Hematopoietic multipotent progenitor cell treated with erythropoietin and hydrocortisone succinate and interleukin-3 and kit ligand, for 17 days (in vitro differentiated cells): ENCODE data around the gene NAA20.
A peak's percentile ranks its signal among the peaks of the same experiment; 100 is the strongest.
"Not testable (repeated sequence)": the region's sequence is repeated elsewhere in the genome, so short reads cannot be mapped to it uniquely, and the experiment has no call there.

Experiments
- DNase-seq: peaks from one replicate; pipeline ENCODE4 v3.0.0-alpha.2; 2015; ENCODE audit warnings: low spot score

NAA20 gene

DNA sequence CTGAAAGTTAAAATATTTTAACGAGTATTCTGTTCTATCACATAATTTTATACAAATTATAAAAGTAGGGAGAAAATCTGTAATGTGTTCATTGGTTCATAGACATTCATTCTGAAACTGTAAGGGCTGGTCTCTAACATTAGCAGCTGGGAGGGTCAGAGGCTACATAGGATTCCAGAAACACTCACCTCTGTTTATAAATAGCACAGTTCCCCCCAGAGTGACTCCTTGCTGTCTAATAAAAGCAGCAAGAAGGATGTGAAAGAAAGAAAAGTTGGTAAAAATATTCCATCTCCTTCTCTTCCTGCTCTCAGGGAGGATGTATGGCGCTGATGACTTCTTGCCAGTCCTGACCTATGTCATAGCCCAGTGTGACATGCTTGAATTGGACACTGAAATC is 25.3 kb upstream of the NAA20 start:
- no peak for DNase-seq

DNA sequence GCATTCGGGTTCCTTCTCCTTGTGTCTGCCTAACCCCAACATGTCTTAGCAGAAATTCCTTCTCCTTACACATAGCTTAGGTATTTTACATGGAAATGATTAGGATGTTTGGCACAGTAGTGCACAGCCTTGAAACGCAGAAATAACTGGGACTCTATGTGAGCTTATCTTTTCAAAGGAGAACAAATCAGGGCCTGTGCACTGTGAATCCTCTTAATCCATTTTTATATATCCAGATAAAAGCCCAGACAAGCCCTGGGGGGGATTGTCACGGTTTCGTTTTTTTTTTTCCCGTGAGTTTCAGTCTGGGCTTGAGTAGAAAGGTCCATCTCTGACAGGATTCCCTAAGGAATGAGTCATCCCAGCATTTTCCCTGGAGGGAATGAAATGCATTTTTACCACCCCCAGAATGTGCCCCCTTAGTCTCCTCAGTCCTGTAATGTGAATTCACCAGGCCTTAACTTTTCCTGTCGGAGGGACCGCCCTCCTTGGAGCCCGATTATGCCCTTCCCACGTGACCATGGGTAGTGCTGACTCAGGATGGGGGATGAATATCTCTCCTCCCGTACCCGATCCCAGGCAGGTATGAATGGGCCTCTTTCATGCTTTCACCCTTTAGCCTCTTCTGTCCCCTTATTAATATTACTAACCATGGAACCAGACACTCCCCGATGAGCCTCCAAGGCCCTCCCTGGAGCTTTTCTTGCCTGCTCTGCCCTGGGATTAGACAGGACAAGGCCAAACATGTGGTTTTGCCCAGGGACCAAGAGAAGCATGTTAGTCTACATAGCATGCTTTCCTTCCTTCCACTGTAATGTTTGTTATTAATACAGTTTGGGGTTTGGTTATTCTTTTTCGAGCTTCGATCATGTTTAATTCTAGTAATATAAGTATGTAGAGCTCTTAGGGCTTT is 23.9 kb upstream of the NAA20 start:
- DNase-seq: no peak

- no peak for DNase-seq
Measured at GRCh38 chr20:19993958-19994669, 23.0 kb upstream of the NAA20 start.

DNA sequence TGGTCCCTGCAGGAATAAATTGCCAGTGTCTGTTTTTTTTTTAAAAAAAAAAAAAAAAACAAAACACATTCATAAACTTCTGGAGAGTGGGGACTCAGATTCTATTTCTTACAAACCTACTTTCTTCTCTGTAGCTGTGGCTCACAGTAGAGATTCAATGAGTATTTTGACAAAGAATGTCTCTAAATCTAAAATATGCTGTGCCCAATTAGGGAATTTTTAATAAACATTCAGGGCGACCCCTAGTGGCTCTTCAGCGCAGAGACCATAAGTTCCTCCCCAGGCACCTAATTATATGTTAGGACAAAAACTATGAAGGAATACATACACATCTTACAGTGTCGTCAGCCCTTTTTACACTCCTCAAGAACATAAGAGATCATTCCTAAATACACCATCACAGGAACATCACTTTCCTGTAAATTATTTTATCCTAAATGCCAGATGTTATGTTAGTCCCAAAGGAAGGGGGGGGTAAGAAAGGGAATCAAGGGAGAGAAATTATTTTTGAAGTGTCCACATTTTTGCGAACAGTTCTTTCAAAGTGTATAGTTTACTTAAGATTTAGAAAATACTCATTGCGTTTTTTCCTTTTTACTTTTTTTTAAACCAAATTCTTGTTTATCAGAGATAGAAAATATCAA is 21.8 kb upstream of the NAA20 start:
- peak; percentile 31 for DNase-seq

GRCh38 chr20:19996222-19996621 is 20.9 kb upstream of the NAA20 start:
- no peak for DNase-seq

DNA sequence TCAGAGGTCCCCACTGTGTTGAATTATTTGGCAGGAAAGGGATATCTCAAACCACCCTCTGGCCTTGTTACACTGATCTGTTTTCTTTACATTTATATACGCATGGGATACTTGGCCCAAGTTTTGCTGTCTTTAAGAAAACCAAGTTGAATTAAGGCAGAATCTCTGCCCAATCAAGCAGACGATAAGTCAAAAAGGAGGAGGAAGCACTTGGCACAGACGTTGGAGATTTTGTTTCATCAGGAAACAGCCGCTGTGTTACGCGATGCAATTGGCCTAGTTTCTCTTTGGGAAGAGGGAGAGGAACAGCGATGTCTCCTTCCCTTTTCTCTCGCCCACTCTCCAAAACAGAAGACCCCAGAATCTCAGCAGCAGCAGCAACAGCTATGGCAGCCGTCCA is 20.2 kb upstream of the NAA20 start:
- no peak for DNase-seq

GRCh38 chr20:19998990-19999705 is 18.0 kb upstream of the NAA20 start:
- DNase-seq: no peak

DNA sequence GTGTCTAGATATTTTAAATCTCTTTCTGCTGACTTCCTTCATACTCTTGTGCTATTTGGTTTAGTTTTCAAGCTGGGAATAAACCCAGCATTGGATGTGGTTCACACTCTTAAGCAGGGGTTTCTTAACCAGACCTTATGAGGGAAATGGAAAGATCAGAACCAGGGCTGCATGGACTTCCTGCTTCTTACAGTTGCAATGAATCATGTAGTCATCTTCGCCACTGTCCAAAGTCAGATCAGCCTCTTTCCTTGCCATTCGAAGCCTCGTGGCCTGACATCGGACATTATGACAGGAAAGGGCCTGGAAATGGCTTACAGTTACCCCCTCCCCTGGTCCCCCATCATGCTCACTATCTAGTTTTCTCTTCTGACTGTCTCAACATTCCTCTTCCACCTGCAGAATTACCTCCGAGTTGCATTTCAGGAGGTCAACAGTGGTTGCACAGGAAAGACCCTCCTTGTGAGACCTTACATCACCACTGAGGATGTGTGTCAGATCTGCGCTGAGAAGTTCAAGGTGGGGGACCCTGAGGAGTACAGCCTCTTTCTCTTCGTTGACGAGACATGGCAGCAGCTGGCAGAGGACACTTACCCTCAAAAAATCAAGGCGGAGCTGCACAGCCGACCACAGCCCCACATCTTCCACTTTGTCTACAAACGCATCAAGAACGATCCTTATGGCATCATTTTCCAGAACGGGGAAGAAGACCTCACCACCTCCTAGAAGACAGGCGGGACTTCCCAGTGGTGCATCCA is 16.8 kb upstream of the NAA20 start:
- no peak for DNase-seq

GRCh38 chr20:20002101-20002998 is 14.8 kb upstream of the NAA20 start:
- DNase-seq: no peak

- no peak for DNase-seq
Measured at GRCh38 chr20:20003031-20003954, 13.9 kb upstream of the NAA20 start.

DNA sequence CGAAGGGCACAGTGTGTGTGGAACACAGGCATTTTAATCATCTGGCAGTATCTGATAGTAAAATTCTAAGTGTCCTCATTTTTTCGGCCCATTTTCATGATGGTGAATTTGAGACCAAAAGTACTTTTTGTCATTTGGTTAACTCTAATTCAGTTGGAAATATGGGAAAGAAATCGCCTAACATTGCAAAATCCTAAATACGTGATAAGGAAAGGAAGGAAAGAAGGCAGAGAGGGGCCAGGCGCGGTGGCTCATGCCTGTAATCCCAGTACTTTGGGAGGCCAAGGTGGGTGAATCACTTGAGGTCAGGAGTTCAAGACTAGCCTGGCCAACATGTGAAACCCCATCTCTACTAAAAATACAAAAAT is 13.2 kb upstream of the NAA20 start:
- DNase-seq: not testable (repeated sequence)

GRCh38 chr20:20005342-20005741 is 11.8 kb upstream of the NAA20 start:
- DNase-seq: no peak

GRCh38 chr20:20009784-20010253 is 7.3 kb upstream of the NAA20 start:
- no peak for DNase-seq

DNA sequence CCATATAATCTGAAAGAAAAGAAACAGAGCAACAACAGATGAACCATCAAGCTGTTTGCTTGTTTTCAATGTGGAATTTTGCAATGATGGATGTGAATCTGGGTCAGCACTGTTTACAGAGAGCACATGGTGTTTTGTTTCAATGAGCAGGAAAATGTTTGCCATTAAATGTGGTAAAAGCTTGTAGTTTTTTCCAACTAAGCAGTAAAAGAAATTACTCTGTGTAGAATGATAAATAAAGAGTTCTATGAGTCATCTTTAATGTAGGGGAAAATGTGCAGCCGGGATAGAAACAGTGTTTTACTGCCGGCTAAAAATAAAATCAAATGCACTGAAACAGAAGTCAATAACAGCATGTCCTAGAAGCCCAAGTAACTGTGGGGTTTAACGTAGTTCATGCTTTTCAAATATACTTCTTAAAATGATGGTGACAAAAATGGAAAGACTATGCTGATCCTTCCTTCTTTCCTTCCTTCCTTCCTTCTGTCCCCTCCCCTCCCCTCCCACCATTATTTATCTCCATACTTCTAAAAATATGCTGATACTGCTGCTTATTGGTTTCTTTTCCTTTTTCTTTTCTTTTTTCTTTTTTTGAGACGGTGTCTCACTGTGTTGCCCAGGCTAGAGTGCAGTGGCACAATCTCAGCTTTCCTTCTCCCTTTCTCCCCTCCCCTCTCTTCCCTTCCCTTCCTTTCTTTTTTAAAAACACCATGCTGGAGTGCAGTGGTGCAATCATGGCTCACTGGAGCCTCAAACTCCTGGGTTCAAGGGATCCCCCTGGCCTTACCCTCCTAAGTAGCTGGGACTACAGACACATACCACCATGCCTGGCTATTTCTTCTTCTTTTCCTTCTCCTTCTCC is 6.3 kb upstream of the NAA20 start:
- DNase-seq: no peak

GRCh38 chr20:20012541-20012940 is 4.6 kb upstream of the NAA20 start:
- no peak for DNase-seq

- DNase-seq: no peak
Measured at GRCh38 chr20:20014659-20015058, 2.5 kb upstream of the NAA20 start.

- DNase-seq: peak; percentile 20
Measured at GRCh38 chr20:20017844-20018185, 653 bp downstream of the NAA20 start.

GRCh38 chr20:20018366-20018765 is 1.2 kb downstream of the NAA20 start:
- no peak for DNase-seq
